Activated CD4-positive, alpha-beta T cell treated with anti-CD3 and anti-CD28 coated beads for 24 hours (primary cell): Measurements from ENCODE around the gene SPSB1.
"Not testable (repeated sequence)": the region's sequence is repeated elsewhere in the genome, so short reads cannot be mapped to it uniquely, and the experiment has no call there.

Experiments
- DNase-seq, 2 donors: peaks; one replicate each; pipeline ENCODE4 v3.0.0-alpha.2; 2020; ENCODE audit warnings: low read depth in 2 of 2

The SPSB1 gene

GRCh38 chr1:9366943-9367780 lies 74.5 kb downstream of the SPSB1 start:
- DNase-seq, result no peak

GRCh38 chr1:9367806-9368205 lies 75.1 kb downstream of the SPSB1 start:
- no peak for DNase-seq

- no peak for DNase-seq
These were observed 75.7 kb downstream of the SPSB1 start for GRCh38 chr1:9368356-9368755.

- DNase-seq, result no peak
These were observed 77.5 kb downstream of the SPSB1 start for GRCh38 chr1:9369964-9370788.

- no peak for DNase-seq
These were observed 78.8 kb downstream of the SPSB1 start for GRCh38 chr1:9371391-9371935.

- DNase-seq, result no peak
These were observed 79.3 kb downstream of the SPSB1 start for GRCh38 chr1:9371951-9372350.

- no peak for DNase-seq
These were observed 80.9 kb downstream of the SPSB1 start for GRCh38 chr1:9373619-9374018.

GRCh38 chr1:9374748-9375341 lies 82.2 kb downstream of the SPSB1 start:
- no peak for DNase-seq

GRCh38 chr1:9375912-9376311 lies 83.2 kb downstream of the SPSB1 start:
- DNase-seq, result no peak

- no peak for DNase-seq
These were observed 83.7 kb downstream of the SPSB1 start for GRCh38 chr1:9376430-9376829.

- no peak for DNase-seq
These were observed 84.2 kb downstream of the SPSB1 start for GRCh38 chr1:9376886-9377333.

GRCh38 chr1:9378801-9379200 lies 86.1 kb downstream of the SPSB1 start:
- DNase-seq, result no peak

- no peak for DNase-seq
These were observed 88.0 kb downstream of the SPSB1 start for GRCh38 chr1:9380711-9381110.

- no peak for DNase-seq
These were observed 90.2 kb downstream of the SPSB1 start for GRCh38 chr1:9382643-9383491.

- DNase-seq, result no peak
These were observed 91.4 kb downstream of the SPSB1 start for GRCh38 chr1:9384128-9384527.

GRCh38 chr1:9384751-9385245 lies 92.1 kb downstream of the SPSB1 start:
- DNase-seq, result no peak

- not testable (repeated sequence) for DNase-seq
These were observed 92.7 kb downstream of the SPSB1 start for GRCh38 chr1:9385392-9385791.

GRCh38 chr1:9385801-9386573 lies 93.3 kb downstream of the SPSB1 start:
- DNase-seq, result no peak

GRCh38 chr1:9388335-9389180 lies 95.9 kb downstream of the SPSB1 start:
- no peak for DNase-seq
